Hepatic stellate cell (primary cell): ENCODE results near the gene DIAPH1.
A peak's percentile ranks its signal among the peaks of the same experiment; 100 is the strongest.

Experiments
- DNase-seq: peaks from one replicate; pipeline ENCODE4 v3.0.0; 2011; ENCODE audit warnings: low spot score

Gene DIAPH1

DNA sequence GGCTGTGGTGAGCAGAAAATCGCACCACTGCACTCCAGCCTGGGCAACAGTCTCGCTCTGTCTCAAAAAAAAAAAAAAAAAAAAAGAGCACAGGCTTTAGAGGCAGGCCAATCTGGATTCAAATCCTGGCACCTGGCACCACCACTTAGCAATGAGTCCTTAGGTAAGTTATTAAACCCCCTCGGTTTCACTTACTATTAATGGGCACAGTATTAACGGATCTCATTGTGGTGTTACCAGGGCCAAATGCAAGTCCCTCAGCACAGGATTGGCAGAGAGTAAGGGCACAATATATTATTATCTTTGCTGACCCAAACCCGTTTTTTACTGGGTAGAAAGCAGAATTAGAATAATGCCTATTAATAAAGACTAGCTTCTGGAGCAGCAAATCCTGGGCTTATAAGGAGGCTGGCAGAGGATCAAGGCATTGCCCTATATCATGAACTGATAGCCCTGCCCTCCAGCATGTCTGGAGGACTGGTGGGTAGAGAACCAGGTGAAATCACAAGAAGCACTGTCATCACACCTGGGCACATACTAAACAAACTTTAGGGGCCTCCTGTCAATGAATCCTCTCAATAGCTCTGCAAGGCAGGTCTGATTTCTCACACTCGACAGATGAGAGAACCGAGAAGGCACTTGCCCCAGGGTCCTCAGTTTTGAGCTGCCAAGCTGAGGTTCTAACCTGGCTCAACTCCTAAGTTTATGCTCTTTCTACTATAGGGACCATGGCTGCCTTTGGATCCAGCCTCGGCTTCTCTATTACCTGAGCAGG, 112.2 kb downstream of the DIAPH1 start:
- DNase-seq = no peak

DNA sequence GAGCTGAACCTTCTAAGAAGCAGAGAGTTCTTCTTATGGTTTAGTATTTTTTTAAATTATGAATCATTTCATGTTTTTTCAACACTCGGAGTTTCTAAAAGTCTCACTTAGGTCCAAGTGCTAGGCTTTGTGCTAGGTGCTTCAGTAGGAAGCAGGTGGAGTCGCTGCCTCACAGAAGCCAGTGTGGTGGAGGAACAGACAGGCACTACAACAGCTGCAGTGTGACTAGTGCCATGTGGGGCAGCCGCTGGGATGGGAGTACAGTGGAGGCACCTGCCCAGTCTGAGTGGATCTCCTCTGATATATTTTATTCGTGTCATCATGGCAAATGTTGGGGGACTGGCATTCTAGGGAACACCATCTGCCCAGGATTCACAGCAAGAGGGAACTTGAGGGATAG, 114.6 kb downstream of the DIAPH1 start:
- DNase-seq = no peak

DNA sequence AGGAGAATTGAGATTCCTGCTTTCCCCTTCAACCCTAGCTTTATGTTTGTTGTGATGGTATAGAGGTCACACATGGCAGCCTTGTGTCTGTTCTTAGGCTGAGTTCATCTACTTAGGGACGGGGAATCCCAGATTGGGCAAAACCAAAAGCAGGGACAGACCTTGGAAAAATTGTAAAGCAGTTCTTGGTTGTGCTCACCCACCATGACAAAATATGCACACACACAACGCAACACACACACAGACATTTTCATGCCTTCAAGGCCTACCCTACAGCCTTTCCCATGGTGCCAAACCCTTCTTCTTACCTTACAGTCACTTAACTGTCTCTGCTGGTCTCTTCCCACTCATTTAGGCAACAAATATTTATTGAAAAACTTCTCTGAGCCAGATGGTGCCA, 115.1 kb downstream of the DIAPH1 start:
- no peak for DNase-seq

DNA sequence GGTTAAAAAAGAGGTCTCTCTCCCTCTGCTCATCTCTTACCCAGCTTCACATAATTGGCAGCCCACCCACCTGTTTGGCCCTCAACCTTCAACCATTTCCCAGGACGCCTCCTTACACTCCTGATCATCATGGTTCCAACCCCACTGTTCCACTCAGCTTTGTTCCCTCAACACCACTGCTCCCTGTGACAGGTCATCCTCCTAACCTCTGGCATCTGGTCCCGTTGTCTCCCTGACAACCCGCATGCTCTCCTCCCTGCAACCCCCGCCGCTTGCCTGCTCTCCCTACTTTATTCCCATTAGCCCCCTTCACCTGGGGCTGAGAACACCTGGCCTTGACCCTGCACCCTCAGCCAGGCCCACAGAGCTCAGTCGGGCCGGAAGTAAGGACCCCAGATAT, 117.0 kb downstream of the DIAPH1 start:
- no peak for DNase-seq

DNA sequence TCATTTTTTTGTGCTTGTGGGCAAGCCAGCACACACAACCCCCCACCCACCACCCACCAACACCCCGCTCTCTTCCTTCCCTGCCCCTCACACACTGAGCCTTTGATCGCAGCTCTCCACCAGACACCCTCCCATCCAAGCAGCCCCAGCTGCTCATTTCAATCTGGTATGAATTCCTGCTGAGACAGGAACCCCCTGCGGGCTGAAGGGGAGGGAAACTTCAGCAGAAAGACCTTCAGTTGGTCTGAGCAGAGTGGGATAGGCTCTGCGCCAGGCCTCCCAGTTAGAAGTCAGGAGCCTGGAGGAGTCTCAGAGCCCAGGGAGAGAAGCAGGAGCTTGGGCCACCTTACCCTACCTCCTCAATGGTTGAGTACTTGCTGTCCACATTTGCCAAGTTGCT, 122.8 kb downstream of the DIAPH1 start:
- DNase-seq = no peak

DNA sequence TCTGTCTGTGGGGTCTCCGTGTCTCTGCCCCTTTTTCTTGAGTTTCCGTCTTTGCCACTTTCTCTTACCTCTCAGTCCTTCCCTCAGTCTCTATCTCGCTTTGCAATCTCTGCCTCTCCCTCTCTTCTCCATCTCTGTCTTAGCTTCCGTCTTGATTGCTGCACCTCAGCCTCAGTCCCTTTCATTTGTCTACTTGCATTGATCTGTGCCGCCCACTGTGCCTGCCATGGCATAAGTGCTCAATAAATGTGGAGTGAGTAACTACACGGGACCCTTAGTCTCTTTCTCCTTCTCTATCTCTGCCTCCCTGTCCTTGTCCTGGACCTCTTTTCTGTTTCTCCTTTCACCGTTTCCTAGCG, 123.4 kb downstream of the DIAPH1 start:
- no peak for DNase-seq

DNA sequence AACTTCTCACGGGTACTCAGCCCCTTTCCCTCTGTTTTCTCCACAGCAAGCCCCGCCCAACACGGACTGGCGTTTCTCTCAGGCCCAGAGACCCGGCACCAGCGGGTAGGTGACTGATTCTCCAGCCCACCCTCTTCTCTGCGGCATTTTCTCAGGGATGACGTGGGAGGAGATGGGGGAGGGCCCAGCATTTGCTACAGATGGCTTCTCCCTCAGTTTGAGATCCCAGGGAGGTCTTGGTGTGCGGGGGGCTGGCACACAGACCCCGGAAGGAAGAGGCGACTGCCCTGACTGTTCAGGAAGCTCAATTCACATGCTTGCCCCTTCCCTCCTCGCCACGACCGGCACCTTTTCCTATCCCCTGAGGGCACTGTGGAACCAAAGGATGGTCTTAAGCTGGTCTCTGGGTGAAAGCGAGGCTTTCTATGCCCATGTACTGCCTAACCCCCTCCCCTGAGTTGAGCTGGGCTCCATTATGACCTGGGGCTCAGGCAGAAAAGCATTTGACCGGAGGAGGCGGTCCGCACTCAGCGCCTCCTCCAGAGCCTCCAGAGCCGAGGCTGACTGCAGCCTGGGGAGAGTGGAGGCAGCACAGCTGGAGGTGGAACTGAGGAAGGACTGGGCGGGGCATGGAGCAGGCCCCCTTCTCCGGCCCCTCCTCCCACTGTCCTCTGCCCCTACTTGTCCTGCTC, 123.9 kb downstream of the DIAPH1 start:
- DNase-seq = no peak

DNA sequence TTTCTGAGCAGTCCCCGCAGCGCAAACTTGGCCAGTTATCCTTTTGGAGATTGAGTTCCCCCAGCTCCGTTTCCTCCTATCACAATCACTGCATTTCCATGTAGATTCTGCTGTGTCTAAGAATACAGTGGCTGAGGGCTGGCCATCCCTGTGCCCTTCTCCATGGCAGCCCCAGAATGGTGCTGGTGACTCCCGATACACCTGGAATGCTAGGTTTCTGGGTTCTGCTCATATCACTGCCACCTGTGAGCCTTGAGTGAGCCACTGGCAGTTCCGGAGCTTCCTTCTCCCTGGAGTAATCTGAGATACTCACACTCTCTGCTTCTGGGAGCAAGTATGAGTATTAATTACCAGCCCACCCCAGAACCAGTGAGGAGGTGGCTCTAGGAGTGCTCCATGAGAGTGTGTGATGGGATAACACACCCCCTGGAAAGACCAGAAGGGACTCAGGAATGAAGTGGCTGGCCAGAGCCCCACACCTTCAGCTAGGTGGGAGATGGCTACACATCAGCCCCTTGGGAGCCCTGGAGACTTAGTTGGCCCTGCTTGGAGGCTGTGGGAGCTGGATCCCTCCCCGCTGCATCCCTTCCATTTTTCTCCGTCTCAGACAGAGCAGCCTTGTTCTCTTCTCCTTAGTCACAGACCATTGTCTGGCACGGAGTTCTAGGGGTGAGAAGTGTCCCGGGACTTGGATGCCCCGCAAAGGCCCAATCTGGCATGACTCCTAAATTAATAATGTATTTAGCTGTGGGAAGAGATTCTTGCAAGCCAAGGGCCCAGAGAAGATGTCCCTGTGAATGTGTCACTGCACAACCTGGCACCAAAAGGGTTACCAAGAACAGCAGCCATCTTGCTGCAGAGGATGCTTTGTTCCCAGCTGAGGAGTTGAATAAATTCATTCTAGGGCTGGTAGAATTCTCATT, 125.0 kb downstream of the DIAPH1 start:
- no peak for DNase-seq

DNA sequence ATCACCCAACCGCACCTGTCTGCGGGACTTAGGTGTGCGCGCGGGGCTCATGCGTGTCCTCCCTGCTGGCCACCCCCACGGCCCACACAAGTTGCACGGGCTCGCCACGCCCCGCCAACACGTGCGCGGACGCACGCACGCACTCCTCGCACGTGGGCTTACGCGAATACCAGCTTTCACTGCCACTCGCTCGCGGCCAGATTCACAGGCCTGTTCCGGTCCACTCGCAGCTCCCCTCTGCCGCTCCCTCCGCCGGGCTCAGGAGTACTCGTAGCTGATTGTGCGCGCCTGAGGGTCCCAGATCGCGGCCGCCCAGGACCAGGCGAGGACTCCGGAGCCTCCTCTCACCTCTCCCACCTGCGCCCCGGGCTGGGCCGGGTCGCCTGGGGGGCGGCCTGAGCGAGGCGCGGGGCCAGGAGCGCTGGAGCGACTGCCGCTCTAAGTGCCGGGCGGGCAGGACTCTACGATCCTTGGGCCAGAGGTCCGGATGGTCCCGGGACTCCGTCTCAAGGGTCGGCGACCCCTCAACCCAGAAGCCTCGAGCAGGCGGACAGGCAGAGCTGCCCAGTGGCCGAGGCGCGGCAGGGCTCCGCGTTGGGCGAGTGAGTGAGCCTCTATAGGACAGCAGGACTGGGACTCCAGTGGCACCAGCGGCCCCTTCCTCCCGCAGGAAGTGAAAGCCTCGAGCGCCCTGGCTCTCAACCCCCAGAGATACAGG, 126.5 kb downstream of the DIAPH1 start:
- DNase-seq = no peak

DNA sequence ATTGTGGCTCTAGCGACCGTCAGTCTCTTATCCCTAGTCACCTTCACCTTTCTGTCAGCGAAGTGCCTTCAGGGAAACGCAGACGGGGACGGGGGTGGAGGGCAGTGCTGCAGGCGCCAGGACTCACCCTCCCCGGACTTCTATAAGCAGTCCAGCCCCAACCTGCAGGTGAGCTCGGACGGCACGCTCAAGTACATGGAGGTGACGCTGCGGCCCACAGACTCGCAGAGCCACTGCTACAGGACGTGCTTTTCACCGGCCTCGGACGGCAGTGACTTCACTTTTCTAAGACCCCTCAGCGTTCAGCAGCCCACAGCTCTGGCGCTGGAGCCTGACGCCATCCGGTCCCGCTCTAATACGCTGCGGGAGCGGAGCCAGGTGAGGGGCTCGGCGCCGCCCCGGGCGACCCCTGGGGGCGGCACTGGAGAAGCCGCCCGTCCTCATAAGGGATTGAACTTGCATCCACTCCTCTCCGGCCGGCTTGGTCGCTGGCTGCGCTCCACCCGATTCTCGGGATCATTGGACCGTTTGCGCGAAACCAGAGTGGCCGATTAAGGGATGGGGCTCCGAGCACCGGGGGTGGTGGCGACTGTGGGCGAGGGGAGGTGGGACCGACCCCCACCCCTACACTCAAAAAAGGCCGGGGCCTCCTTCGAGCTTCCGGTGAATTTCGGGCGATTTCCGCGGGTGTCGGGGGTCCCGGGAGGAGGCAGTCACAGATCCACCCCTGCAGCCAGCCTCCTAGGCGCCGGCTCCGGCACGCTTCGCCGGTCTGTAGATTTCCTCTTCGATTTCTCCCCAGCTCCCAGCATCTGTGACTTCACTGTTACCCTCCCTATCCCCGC, 127.3 kb downstream of the DIAPH1 start:
- no peak for DNase-seq

DNA sequence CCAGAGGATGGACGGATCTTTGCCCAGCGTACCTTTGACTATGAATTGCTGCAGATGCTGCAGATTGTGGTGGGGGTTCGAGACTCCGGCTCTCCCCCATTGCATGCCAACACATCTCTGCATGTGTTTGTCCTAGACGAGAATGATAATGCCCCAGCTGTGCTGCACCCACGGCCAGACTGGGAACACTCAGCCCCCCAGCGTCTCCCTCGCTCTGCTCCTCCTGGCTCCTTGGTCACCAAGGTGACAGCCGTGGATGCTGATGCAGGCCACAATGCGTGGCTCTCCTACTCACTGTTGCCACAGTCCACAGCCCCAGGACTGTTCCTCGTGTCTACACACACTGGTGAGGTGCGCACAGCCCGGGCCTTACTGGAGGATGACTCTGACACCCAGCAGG, 128.0 kb downstream of the DIAPH1 start:
- no peak for DNase-seq

DNA sequence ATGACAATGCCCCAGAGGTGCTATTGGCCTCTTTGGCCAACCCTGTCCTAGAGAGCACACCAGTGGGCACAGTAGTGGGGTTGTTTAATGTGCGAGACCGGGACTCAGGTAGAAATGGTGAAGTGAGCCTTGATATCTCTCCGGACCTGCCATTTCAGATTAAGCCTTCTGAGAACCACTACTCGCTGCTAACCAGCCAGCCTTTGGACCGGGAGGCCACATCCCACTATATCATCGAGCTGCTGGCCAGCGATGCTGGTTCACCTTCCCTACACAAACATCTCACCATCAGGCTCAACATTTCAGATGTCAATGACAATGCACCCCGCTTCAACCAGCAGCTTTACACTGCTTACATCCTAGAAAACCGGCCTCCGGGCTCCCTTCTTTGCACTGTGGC, 128.5 kb downstream of the DIAPH1 start:
- no peak for DNase-seq

DNA sequence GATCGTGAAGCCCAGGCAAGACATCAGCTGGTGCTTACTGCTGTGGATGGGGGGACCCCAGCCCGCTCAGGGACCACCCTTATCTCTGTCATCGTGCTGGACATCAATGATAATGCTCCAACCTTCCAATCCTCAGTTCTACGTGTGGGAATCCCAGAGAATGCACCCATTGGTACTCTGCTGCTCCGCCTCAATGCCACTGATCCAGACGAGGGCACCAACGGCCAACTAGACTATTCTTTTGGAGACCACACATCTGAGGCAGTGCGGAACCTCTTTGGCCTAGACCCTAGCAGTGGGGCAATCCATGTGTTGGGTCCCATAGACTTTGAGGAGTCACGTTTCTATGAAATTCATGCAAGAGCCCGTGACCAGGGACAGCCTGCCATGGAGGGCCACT, 129.0 kb downstream of the DIAPH1 start:
- no peak for DNase-seq

DNA sequence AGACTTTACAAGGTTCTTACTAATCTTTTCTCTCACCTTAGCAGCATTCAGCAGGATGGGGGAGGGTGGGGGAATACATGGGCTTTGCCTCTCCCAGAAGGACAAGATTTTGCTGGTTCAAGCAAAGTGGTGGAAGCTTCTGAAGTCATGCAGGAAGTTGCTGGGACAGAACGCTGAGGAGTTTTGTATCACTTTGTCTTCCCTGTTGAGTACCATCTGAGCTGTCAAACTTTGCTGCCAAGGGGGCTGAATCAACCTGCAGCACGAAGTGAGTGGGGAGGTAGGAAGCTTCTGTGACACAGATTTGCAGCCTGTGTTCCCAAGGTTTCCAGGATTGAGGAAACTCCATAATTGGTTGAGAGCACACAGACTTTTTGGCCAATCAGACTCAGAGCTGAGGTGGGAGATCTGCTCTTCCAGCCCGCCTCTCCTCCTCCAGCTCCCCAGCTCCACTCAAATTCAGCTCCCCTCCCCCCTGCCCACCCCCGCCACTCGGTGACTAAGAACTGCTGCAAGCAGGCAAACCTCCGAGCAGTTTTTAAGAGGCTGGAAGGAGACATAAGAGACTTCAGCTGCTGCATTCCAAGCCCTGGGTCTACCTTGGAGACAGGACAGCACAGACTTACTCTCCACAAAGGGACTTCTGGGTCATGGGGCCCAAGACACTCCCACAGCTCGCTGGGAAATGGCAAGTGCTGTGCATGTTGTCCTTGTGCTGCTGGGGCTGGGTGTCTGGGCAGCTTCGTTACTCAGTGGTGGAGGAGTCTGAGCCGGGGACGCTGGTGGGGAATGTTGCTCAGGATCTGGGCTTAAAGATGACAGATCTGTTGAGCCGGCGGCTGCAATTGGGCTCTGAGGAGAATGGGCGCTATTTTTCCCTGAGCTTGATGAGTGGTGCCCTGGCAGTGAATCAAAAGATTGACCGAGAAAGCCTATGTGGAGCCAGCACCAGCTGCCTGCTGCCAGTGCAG, 129.9 kb downstream of the DIAPH1 start, which contains the start of gene PCDHGC5:
Gene PCDHGC5, plus strand, starts transcription at position 491 of the 971 bp plus-strand sequence. Its CDS starts 160 bp downstream, at position 651.
- peak; percentile 79 for DNase-seq

DNA sequence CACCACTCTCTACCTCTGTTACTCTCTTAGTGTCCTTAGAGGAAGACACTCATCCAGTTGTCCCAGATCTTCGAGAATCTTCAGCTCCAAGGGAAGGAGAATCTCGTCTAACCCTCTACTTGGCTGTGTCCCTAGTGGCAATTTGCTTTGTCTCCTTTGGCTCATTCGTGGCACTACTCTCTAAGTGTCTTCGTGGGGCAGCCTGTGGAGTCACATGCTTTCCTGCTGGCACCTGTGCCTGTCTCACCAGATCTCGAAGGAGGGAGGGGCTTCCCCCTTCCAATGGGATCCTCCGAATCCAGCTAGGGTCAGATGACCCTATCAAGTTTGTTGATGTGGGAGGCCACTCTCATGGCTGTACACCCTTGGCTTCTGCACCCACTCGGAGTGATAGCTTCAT, 131.7 kb downstream of the DIAPH1 start:
- DNase-seq = no peak

DNA sequence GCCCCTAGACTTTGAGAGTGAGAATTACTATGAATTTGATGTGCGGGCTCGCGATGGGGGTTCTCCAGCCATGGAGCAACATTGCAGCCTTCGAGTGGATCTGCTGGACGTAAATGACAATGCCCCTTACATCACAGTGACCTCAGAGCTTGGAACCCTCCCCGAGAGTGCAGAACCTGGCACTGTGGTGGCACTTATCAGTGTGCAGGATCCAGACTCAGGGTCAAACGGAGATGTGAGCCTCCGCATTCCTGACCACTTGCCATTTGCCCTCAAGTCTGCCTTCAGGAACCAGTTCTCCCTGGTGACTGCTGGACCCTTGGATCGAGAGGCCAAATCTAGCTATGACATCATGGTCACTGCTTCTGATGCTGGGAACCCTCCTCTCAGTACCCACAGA, 132.7 kb downstream of the DIAPH1 start:
- DNase-seq = no peak

DNA sequence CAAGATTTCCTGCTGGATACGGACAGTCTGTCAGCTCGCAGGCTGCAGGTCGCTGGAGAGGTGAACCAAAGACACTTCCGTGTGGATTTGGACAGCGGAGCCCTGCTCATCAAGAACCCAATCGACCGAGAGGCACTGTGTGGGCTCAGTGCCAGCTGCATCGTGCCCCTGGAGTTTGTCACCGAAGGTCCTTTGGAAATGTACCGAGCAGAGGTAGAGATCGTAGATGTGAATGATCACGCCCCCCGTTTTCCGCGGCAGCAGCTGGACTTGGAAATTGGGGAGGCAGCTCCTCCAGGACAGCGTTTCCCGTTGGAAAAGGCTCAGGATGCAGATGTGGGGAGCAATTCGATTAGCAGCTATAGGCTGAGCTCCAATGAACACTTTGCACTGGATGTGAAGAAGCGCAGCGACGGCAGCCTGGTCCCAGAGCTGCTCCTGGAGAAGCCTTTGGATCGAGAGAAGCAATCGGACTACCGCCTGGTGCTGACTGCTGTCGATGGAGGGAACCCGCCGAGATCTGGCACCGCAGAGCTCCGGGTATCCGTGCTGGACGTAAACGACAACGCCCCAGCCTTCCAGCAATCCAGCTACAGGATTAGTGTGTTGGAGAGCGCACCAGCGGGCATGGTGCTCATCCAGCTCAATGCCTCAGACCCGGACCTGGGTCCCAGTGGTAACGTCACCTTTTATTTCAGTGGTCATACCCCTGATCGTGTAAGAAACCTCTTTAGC, 133.3 kb downstream of the DIAPH1 start:
- no peak for DNase-seq

DNA sequence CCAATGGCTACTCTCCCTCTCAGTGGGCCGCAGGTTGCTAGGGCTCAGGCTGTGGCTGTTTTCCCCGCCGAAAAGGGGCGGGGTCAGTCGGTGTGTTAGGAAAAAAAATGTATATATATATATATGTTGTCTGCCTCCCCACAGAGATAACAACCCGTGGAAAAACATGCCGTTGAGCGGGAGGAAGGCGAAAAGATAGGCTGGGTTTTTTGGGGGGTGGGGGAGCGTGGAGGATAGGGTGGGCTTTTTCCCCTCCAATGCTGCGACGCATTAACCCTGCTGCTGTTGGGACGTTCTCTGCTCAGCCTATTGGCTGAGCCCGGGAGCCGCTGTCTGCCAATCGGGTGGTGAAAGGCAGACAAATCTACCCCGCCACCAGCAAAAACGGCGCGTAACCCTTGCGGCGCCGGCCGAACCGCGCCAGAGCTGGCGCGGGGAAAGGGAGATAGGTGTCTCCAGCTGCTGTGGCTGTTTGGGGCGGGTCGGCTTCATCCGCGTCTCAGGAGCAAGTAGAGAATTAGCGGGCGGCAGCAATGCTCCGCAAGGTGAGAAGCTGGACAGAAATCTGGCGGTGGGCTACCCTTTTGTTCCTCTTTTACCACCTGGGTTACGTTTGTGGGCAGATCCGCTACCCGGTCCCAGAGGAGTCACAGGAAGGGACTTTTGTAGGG, 134.0 kb downstream of the DIAPH1 start, which contains the start of gene PCDHGC4:
Gene PCDHGC4, plus strand, starts transcription at position 390 of the 671 bp plus-strand sequence. Its CDS starts 144 bp downstream, at position 534.
- no peak for DNase-seq

DNA sequence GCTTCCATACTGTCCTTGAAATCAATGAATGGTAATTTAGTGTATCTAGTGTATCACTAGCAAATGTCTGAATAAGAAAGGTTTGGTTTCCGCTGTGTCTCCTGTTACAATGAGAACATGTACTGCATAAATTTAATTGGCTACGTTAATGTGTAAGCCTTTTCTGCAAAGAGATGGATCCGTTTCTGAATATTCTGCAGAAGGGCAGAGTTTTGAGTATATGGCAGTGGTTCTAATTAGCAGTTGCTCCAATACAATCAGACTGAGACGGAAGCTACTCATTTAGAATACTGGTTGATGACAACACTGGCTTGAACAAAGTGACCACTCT, 134.5 kb downstream of the DIAPH1 start:
- DNase-seq = no peak
